Measurements from ENCODE around the gene EFCAB14.
A peak's percentile ranks its signal among the peaks of the same experiment; 100 is the strongest.
"Not testable (repeated sequence)": the region's sequence is repeated elsewhere in the genome, so short reads cannot be mapped to it uniquely, and the experiment has no call there.

The EFCAB14 gene

DNA sequence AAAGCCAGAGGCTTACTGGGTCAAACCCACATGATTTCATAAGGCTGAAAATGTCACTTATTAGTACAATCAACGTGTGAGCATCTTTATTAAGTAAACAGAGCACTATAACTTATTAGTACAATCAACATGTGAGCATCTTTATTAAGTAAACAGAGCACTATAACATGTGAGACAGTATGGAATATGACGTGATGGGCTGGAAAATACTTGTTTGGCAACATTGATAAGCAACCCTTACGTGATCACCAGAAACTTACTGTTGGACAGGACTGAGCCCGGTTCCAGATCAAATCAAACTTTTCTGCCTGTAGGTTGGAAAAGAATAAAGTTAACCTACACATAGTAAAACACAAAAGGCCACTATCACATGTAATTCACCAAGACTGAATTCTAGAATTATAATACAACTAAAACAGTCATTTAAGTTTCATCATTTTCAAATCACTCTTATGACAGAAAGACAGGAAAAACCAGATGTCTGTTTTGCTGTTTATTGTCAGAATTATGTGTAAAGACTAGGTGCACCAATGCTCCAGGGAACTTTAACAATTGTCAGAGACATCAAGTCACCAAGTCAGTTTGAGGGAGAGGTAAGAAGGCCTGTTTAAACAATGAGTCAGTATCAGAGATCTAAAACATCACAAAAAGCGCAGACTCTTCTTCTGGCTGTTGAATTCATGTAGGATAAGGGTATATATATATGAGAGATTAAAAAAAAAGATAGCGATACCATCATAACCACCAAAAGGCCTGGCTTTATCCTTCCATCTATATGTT is 66.4 kb downstream of the EFCAB14 start:
- no peak for DNase-seq

GRCh38 chr1:46651152-46651551 is 67.8 kb downstream of the EFCAB14 start:
- DNase-seq: not testable (repeated sequence)

- DNase-seq: no peak
These were observed 68.4 kb downstream of the EFCAB14 start for GRCh38 chr1:46650491-46650890.

DNA sequence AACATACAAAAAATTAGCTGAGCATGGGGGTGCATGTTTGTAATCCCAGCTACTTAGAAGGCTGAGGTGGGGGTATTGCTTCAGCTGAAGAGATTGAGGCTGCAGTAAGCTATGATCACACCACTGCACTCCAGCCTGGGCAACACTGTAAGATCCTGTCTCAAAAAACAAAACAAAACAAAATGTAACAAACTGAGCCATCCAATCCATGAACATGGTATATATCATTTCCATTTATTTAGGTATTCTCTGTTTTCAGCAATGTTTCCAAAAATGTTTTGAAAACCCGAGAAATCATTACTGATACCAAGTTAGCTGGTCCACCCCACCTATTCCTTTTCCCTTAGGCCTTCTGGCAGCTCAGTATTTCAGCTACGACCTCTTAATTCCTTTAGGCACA is 69.2 kb downstream of the EFCAB14 start:
- no peak for DNase-seq

DNA sequence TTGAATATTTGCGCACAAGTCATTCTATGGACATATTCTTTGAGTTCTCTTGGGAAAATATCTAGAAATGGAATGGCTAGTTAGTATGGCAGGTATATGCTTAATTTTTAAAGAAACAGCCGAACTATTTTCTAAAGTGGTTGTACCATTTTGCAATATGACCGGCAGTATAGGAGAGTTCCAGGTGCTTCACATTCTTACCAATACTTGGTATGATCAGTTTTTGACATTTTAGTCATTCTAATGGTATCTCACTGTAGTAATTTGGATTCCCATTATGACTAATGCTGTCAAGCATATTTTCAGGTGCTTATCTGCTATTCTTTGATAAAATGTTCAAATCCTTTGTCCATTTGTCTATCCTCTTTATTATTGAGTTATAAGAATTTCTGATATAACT is 71.3 kb downstream of the EFCAB14 start:
- no peak for DNase-seq

DNA sequence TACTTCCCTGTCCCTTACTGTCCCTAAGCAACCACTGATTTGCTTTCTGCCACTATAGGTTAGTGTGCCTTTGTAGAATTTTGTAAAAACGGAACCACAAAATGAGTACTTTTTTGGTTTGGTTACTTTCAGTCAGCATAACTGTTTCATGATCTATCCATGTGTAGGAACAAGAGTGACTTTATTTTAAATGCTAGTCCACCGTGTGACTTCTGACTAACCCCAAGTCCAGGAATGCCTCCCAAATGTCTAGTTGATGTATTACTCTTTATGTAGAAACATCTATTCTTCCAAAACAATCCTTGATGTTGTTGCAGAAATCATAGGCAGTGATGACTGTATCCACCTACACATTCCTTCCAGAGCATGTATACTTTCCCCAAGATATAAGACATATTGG is 72.1 kb downstream of the EFCAB14 start:
- no peak for DNase-seq

GRCh38 chr1:46646331-46646730 is 72.6 kb downstream of the EFCAB14 start:
- DNase-seq: no peak

DNA sequence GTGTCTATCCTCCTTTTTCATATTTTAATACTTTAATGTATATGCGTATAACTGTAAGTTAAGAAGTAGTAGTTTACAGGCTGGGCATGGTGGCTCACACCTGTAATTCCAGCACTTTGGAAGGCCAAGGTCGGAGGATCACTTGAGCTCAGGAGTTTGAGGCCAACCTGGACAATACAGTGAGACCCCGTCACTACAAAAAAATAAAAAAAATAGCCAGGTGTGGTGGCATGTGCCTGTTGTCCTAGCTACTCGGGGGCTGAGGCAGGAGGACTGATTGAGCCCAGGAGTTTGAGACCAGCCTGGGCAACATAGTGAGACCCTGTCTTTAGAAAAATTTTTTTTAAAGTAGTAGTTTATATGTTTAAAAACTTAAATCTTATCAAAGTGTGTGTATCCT is 73.1 kb downstream of the EFCAB14 start:
- no peak for DNase-seq

DNA sequence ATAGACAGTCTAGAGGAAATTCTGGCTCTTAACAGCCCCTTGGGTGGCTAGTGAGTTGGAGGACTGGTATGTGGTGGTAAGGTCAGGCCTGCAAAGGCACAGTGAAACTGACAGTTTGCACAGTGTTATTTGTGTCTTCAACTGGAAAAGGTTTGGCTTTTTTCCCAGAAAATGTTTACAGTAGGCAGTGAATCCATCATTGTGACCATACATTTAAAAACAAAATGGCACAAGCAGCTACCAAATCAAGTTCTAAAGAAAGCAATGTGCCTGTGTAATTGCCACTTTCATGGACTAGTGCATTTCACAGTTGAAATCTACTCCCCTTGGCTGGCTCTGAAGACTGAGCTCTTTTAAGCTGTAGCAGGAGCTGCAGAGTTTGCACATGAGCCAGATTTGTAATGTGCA is 75.5 kb downstream of the EFCAB14 start:
- DNase-seq: peak; percentile 94

DNA sequence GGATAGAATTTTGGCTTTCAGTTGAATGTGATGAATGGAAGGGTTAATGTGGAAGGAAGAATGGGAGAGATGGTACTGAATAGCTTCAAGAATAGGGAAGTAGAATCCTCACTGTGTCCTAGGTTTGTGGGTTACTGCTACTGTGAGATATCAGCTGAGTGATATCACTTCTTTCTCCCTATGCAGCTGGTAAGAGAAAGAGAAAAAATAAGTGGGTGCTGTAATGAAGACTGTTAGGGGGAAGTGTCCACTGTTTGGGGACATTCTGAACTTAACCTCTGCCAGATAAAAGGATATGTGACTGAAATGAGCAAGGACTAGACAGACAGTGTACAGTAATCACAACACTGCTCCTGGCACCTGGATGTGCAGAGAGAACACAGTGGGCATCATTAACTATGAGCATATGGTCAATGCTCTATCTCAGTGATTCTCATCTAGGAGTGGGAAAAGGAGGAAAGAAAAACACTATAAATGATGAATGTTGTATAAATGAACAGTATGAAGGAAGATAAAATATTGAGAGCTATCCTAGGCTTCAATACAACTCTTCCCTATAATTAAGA is 76.7 kb downstream of the EFCAB14 start:
- no peak for DNase-seq

- no peak for DNase-seq
These were observed 79.4 kb downstream of the EFCAB14 start for GRCh38 chr1:46639547-46639946.

DNA sequence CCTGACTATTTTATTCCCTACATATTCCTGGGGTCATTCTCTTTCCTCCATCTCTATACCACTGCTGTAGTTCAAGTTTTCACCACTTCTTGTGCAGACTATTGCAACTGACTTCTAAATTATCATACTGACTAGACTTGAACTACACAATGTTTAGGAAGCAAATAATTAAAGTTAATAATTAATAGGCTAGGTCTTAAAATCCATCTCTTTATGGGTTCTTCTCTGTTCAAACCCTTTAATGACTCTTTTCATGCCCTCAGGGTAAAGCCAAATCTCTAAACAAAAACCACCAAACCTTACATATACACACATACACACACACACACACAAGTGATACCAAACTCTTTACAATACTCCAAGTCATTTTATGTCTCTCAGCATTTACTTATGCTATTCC is 80.0 kb downstream of the EFCAB14 start:
- no peak for DNase-seq

DNA sequence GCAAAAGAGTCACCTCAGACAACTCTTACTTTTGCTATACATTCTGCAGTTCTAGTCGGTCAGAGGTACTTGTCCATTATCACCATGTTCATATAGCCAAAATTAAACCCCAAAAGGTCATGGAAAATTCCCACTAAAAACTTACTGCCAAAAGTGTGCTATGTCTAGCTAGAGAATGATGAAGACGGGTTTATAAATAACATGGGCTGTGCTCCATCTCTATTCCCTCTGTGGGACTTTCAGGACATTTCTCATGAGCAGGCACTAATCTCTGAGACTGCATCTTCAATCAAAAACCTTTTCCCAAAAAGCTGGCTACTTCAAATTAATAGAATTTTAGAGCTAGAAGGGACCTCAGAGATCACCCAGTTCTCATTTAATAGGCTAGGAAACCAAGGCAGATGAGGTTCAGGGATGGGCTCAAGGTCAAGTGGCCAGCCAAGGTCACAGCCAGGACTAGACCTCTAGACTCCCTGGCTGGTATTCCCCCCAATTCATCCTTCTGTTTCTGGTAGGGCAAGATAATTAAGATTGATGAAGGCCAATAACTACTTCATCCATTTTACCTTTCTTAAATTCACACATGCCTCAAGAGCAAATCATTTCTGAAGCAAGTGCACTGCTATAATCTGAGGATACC is 81.3 kb downstream of the EFCAB14 start:
- no peak for DNase-seq

DNA sequence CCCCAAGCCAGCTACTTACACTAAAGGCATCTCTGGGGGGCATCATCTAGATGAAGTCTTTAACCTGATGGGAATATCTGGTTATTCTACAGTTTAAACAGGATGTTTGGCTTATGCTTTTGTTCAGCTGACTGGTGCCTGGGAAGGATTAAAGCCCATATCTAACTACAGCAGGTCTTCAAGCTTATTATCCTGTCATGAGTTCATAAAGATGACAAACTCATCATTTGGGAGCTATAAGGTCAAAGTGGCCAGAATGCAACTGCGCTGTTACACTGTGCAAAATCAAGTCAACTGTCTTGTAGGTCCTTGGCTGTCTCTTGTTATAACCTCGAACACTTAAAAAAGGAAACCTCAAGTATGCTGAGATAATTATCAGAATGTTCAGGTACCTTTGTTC is 83.7 kb downstream of the EFCAB14 start:
- no peak for DNase-seq

DNA sequence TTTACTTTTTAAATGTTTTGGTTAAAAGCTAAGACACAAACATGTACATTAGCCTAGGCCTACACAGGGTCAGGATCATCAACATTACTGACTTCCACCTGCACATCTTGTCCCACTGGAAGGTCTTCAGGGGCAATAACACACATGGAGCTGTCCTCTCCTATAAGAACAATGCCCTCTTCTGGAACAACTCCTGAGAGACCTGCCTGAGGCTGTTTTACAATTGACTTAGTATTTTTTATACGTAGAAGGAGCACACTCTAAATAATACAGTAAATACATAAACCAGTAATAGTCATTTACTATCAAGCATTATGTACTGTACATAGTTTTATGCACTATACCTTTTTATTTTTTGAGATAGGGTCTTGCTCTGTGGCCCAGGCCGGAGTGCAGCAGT is 88.2 kb downstream of the EFCAB14 start:
- DNase-seq: no peak

Measured in NCI-H1105 (cell line).